Measurements from ENCODE around the gene CLOCK. TPM values are rescaled to one million over a fixed set of nuclear protein-coding genes. Genes with fewer than 3 reads are reported as not detected.

Gene CLOCK
- total and polyA plus RNA-seq, 9 of the 15 experiments (the other 6 are each of a cell fraction or from before 2014, with no cell fraction given), result 3.7 to 14.4 (median 9.4) TPM

- in situ Hi-C loops (cut with MboI), result no loop called here
- H3K9me3 ChIP-seq (replicated peaks; ENCODE audit: control insufficient read depth, insufficient read depth, low read depth, low read length), result no peaks in the 10 kb centered on the region
- no peaks in the 10 kb centered on the region for H3K27me3 ChIP-seq (ENCODE audit: control insufficient read depth in 2 of 2, insufficient read depth in 2 of 2, low read length in 2 of 2)
- H3K9ac ChIP-seq (ENCODE audit: insufficient read depth in 1 of 2, low read depth in 2 of 2, low read length in 2 of 2), result no peak overlapping the region
- H3K36me3 ChIP-seq (ENCODE audit: control insufficient read depth, insufficient read depth, low read length), result no peaks in the 10 kb centered on the region
- no peak overlapping the region for H3K4me2 ChIP-seq (ENCODE audit: insufficient read depth, low read length)
- H3K27ac ChIP-seq (ENCODE audit: extremely low read depth, low read depth, low read length), result no peak overlapping the region
- H3K4me3 ChIP-seq, result no peak overlapping the region
- intact Hi-C loops (cut with micrococcal nuclease), result no loop called here
- FAIRE-seq (no peak), DNase-seq (ENCODE audit: extremely low read depth in 1 of 4, low spot score in 3 of 4) (no peak), ATAC-seq (no peak)
- no peak overlapping the region for H2AFZ ChIP-seq (ENCODE audit: low read depth, low read length)
- TF ChIP-seq ZNF143 (CRISPR knock-in tag; IDR thresholded peaks at IDR 0.05), result no peak
- no peak for TF ChIP-seq ZNF449 (CRISPR knock-in tag; IDR thresholded peaks at IDR 0.05)
- POLR2A ChIA-PET, result interaction anchor here (1.0 to 1.7 kb wide), 2 partner anchors 12 to 18 kb away, joined by 4 read pairs; no protein-coding TSS in a partner anchor
- peaks cover 37% of the 10 kb centered on the region for H3K79me2 ChIP-seq (ENCODE audit: control insufficient read depth, insufficient read depth, low read length)
- H3K9me1 ChIP-seq (ENCODE audit: control insufficient read depth, insufficient read depth, low read length), result no peaks in the 10 kb centered on the region
- no peaks in the 10 kb centered on the region for H4K20me1 ChIP-seq (replicated peaks; ENCODE audit: control insufficient read depth, insufficient read depth, low read length)
- WGBS (ENCODE audit: insufficient coverage, low coverage, missing lambda C conversion rate), result 89% methylated on average over 2 of the region's 2 CpGs
- no TSS peak for BruUV-seq (replicated peaks)
- CTCF ChIA-PET (ENCODE audit: low intra/inter-chr PET ratio), result no interaction called here
- H3K4me1 ChIP-seq (replicated peaks in 1 of 2; ENCODE audit: control insufficient read depth in 2 of 2, insufficient read depth in 2 of 2, low read length in 2 of 2), result no peaks in the 10 kb centered on the region
Observed at GRCh38 chr4:55517526-55518229, 29.0 kb downstream of the CLOCK start.

All from K562 (cell line).